ENCODE data around the gene AKR1C2.
"Not testable (repeated sequence)": the region's sequence is repeated elsewhere in the genome, so short reads cannot be mapped to it uniquely, and the experiment has no call there.

The AKR1C2 gene

GRCh38 chr10:4984971-4985594, 18.6 kb downstream of the AKR1C2 start:
- no peak for DNase-seq

- DNase-seq = no peak
Measured at GRCh38 chr10:4984223-4984622, 19.4 kb downstream of the AKR1C2 start.

GRCh38 chr10:4983615-4984216, 19.9 kb downstream of the AKR1C2 start:
- DNase-seq = no peak

GRCh38 chr10:4982764-4983226, 20.9 kb downstream of the AKR1C2 start:
- no peak for DNase-seq

- no peak for DNase-seq
Measured at GRCh38 chr10:4981722-4982471, 21.8 kb downstream of the AKR1C2 start.

- DNase-seq = no peak
Measured at GRCh38 chr10:4980793-4981192, 22.9 kb downstream of the AKR1C2 start.

- DNase-seq = no peak
Measured at GRCh38 chr10:4978870-4979269, 24.8 kb downstream of the AKR1C2 start.

GRCh38 chr10:4977025-4977424, 26.6 kb downstream of the AKR1C2 start:
- DNase-seq = no peak

- DNase-seq = not testable (repeated sequence)
Measured at GRCh38 chr10:4974400-4974799, 29.3 kb downstream of the AKR1C2 start.

- DNase-seq = not testable (repeated sequence)
Measured at GRCh38 chr10:4973294-4973693, 30.4 kb downstream of the AKR1C2 start.

GRCh38 chr10:4972369-4973142, 31.1 kb downstream of the AKR1C2 start:
- not testable (repeated sequence) for DNase-seq

GRCh38 chr10:4970362-4970761, 33.3 kb downstream of the AKR1C2 start:
- not testable (repeated sequence) for DNase-seq

GRCh38 chr10:4969289-4969688, 34.4 kb downstream of the AKR1C2 start:
- not testable (repeated sequence) for DNase-seq

- DNase-seq = not testable (repeated sequence)
Measured at GRCh38 chr10:4967189-4967588, 36.5 kb downstream of the AKR1C2 start.

GRCh38 chr10:4965763-4966162, 37.9 kb downstream of the AKR1C2 start:
- DNase-seq = not testable (repeated sequence)

- DNase-seq = not testable (repeated sequence)
Measured at GRCh38 chr10:4963815-4964154, 39.9 kb downstream of the AKR1C2 start.

- not testable (repeated sequence) for DNase-seq
Measured at GRCh38 chr10:4962876-4963814, 40.5 kb downstream of the AKR1C2 start, which contains the start of gene AKR1C1. AKR1C1 (plus strand) TSS chr10:4963415; CDS start chr10:4963445, 30 bp downstream.

GRCh38 chr10:4962308-4962707, 41.3 kb downstream of the AKR1C2 start:
- DNase-seq = not testable (repeated sequence)

GRCh38 chr10:4961558-4961957, 42.1 kb downstream of the AKR1C2 start:
- not testable (repeated sequence) for DNase-seq

- DNase-seq = not testable (repeated sequence)
Measured at GRCh38 chr10:4956955-4957645, 46.6 kb downstream of the AKR1C2 start.

- DNase-seq = not testable (repeated sequence)
Measured at GRCh38 chr10:4956088-4956487, 47.6 kb downstream of the AKR1C2 start.
